OCI-LY1 (cell line): Measurements from ENCODE around the gene GFI1.

Experiments used
- H2AFZ ChIP-seq: fragments of 200-600 bp; sonication (generic), shearing (Covaris generic); 2 replicates; pipeline ENCODE4 v1.6.0; 2014; ENCODE audit warnings: antibody characterized with exemption, mild to moderate bottlenecking, low read length
- H3F3A ChIP-seq: fragments of 200-600 bp; sonication (generic), shearing (Covaris generic); 2 replicates; pipeline ENCODE4 v1.6.0; 2014; ENCODE audit warnings: mild to moderate bottlenecking, antibody characterized with exemption, low read length, moderate library complexity; ENCODE audit not compliant: insufficient read depth
- H3K27ac ChIP-seq: fragments of 200-600 bp; sonication (generic); 2 replicates; pipeline ENCODE4 v1.5.1; 2014; ENCODE audit warnings: low read length, mixed run types, mild to moderate bottlenecking, low read depth; ENCODE audit not compliant: poor library complexity, severe bottlenecking
- H3K27me3 ChIP-seq: fragments of 200-600 bp; sonication (generic); 2 replicates; pipeline ENCODE4 v1.6.0; 2014; ENCODE audit warnings: antibody characterized with exemption, mild to moderate bottlenecking, low read length, moderate library complexity; ENCODE audit not compliant: insufficient read depth
- H3K36me3 ChIP-seq: fragments of 200-600 bp; sonication (generic); 2 replicates; pipeline ENCODE4 v1.6.1; 2014; ENCODE audit warnings: mild to moderate bottlenecking, antibody characterized with exemption, low read length, moderate library complexity, mixed read lengths; ENCODE audit not compliant: insufficient read depth
- H3K4me1 ChIP-seq: fragments of 200-600 bp; sonication (generic); 2 replicates; pipeline ENCODE4 v1.5.1; 2014; ENCODE audit warnings: mild to moderate bottlenecking, low read length, moderate library complexity; ENCODE audit not compliant: insufficient read depth, severe bottlenecking
- H3K4me2 ChIP-seq: fragments of 200-600 bp; sonication (generic), shearing (Covaris generic); 2 replicates; pipeline ENCODE4 v1.6.1; 2014; ENCODE audit warnings: low read length
- H3K4me3 ChIP-seq: fragments of 200-600 bp; sonication (generic); 2 replicates; pipeline ENCODE4 v1.5.1; 2014; ENCODE audit warnings: low read length, low read depth, mild to moderate bottlenecking, mixed read lengths; ENCODE audit not compliant: poor library complexity, severe bottlenecking
- H3K79me2 ChIP-seq: fragments of 200-600 bp; shearing (Covaris generic); 2 replicates; pipeline ENCODE4 v1.6.1; 2016; ENCODE audit warnings: mixed run types, low read length, mixed read lengths; ENCODE audit not compliant: insufficient read depth
- H3K9ac ChIP-seq: fragments of 200-600 bp; sonication (generic), shearing (Covaris generic); 2 replicates; pipeline ENCODE4 v1.6.1; 2014; ENCODE audit warnings: mild to moderate bottlenecking, low read length, mixed read lengths
- H3K9me2 ChIP-seq: fragments of 200-600 bp; sonication (generic), shearing (Covaris generic); 2 replicates; pipeline ENCODE4 v1.6.1; 2014; ENCODE audit warnings: low read depth, mild to moderate bottlenecking, low read length, mixed read lengths
- H3K9me3 ChIP-seq: fragments of 200-600 bp; shearing (Covaris generic); 2 replicates; pipeline ENCODE4 v1.6.1; 2014; ENCODE audit warnings: low read length, mixed read lengths
- H4K20me1 ChIP-seq: fragments of 200-600 bp; sonication (generic), shearing (Covaris generic); 2 replicates; pipeline ENCODE4 v1.6.0; 2016; ENCODE audit warnings: mild to moderate bottlenecking, low read length; ENCODE audit not compliant: insufficient read depth
- CTCF ChIP-seq: fragments of 200-600 bp; sonication (generic), shearing (Covaris generic); IDR thresholded peaks from 2 replicates; pipeline ENCODE4 v1.5.1; 2017; ENCODE audit warnings: mild to moderate bottlenecking, antibody characterized with exemption, low read length, moderate library complexity, mixed read lengths
- EZH2 ChIP-seq: fragments of 200-600 bp; sonication (generic), shearing (Covaris generic); IDR thresholded peaks from 2 replicates; pipeline ENCODE4 v1.8.0; 2017; ENCODE audit warnings: borderline replicate concordance, mixed run types, mild to moderate bottlenecking, antibody characterized with exemption, low read length, moderate library complexity, mixed read lengths

Gene GFI1

GRCh38 chr1:92519043-92519442, 32.3 kb upstream of the GFI1 start:
- no peaks in the 10 kb centered on the region for H3K9me2 ChIP-seq
- H3K79me2 ChIP-seq = no peaks in the 10 kb centered on the region
- no peaks in the 10 kb centered on the region for H3K36me3 ChIP-seq
- H3K27me3 ChIP-seq = no peaks in the 10 kb centered on the region
- H3K9ac ChIP-seq = no peak overlapping the region
- no peak overlapping the region for H3K27ac ChIP-seq
- no peaks in the 10 kb centered on the region for H4K20me1 ChIP-seq
- H3K4me2 ChIP-seq = no peak overlapping the region
- TF ChIP-seq CTCF (no peak), EZH2 (no peak)
- H3K9me3 ChIP-seq = no peaks in the 10 kb centered on the region
- no peak overlapping the region for H2AFZ ChIP-seq
- H3K4me1 ChIP-seq = peaks cover 9% of the 10 kb centered on the region
- no peak overlapping the region for H3K4me3 ChIP-seq
- no peaks in the 10 kb centered on the region for H3F3A ChIP-seq

- no peak overlapping the region for H3K27ac ChIP-seq
- no peaks in the 10 kb centered on the region for H3K36me3 ChIP-seq
- H3K79me2 ChIP-seq = no peaks in the 10 kb centered on the region
- no peaks in the 10 kb centered on the region for H3F3A ChIP-seq
- no peak overlapping the region for H3K9ac ChIP-seq
- no peaks in the 10 kb centered on the region for H3K9me2 ChIP-seq
- TF ChIP-seq CTCF = no peak
- no peak for TF ChIP-seq EZH2
- no peak overlapping the region for H3K4me2 ChIP-seq
- no peaks in the 10 kb centered on the region for H3K9me3 ChIP-seq
- H3K27me3 ChIP-seq = no peaks in the 10 kb centered on the region
- no peak overlapping the region for H2AFZ ChIP-seq
- peaks cover 9% of the 10 kb centered on the region for H3K4me1 ChIP-seq
- no peaks in the 10 kb centered on the region for H4K20me1 ChIP-seq
- H3K4me3 ChIP-seq = no peak overlapping the region
These were observed 29.8 kb upstream of the GFI1 start for GRCh38 chr1:92516574-92516973.

- Histone ChIP-seq H3K36me3 (no peaks in the 10 kb centered on the region), H2AFZ (no peak overlapping the region)
These were observed 29.1 kb upstream of the GFI1 start for GRCh38 chr1:92515796-92516201.

More at GRCh38 chr1:92515796-92516201, 29.1 kb upstream of the GFI1 start:
- H3K79me2 ChIP-seq = no peaks in the 10 kb centered on the region
- H3K4me3 ChIP-seq = no peak overlapping the region
- H3K9ac ChIP-seq = no peak overlapping the region
- H3F3A ChIP-seq = no peaks in the 10 kb centered on the region
- H3K27ac ChIP-seq = no peak overlapping the region
- no peaks in the 10 kb centered on the region for H4K20me1 ChIP-seq
- no peaks in the 10 kb centered on the region for H3K27me3 ChIP-seq
- H3K9me3 ChIP-seq = no peaks in the 10 kb centered on the region
- no peaks in the 10 kb centered on the region for H3K9me2 ChIP-seq
- TF ChIP-seq CTCF = no peak
- no peak for TF ChIP-seq EZH2
- H3K4me2 ChIP-seq = no peak overlapping the region
- peaks cover 4% of the 10 kb centered on the region for H3K4me1 ChIP-seq
